HK-2 (cell line): Measurements from ENCODE around the gene SLC12A7.
"Not testable (repeated sequence)": the region's sequence is repeated elsewhere in the genome, so short reads cannot be mapped to it uniquely, and the experiment has no call there.

Experiments
- DNase-seq: peaks from one replicate; pipeline ENCODE4 v3.0.0-alpha.2; 2018; ENCODE audit not compliant: unreplicated experiment

Gene SLC12A7

GRCh38 chr5:1140818-1141189 lies 28.9 kb upstream of the SLC12A7 start:
- no peak for DNase-seq

GRCh38 chr5:1140171-1140817 lies 28.4 kb upstream of the SLC12A7 start:
- DNase-seq, result peak; percentile 64

DNA sequence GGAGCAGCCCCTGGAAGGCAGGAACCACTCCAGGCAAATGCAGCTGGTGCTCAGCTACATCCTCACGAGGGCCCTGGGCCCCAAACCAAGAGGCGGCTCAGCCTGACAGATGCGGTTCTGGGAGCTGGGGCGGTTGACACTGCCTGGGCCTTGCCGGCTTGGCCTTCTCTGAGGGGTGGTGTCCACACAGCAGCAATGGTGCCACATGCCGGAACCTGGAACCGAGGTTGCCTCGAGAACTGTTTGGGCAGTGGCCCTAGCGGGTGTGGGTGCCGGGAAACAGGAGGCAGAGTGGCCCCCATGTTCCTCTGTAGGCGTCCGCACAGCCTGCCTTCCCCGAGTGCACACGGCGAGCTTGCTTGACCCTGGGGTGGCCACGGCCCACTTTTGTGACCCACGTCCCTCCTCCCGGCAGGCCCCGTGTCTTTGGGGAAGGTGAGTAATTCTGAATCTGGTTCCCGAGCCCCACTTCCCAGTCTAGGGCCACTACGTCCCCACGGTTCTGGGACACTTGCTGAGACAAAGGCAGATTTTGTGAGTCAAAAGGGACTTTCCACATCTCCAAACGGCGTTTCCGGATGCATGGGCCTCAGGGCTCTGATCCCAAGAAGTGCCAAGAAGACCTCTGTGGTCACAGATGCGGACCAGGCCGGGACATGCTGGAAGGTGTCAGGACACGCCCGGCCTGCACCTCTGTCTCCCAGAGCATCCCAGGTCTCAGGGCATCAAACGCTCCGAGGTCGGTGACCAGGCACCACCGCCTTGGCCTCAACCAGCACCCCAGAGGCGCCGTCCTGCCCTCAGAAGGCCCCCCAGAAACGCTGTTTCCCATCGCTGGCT lies 27.7 kb upstream of the SLC12A7 start:
- DNase-seq, result no peak

GRCh38 chr5:1138445-1139245 lies 26.8 kb upstream of the SLC12A7 start:
- no peak for DNase-seq

GRCh38 chr5:1137567-1138444 lies 25.9 kb upstream of the SLC12A7 start:
- DNase-seq, result no peak

- no peak for DNase-seq
Measured at GRCh38 chr5:1136814-1137213, 25.0 kb upstream of the SLC12A7 start.

GRCh38 chr5:1135696-1136525 lies 24.0 kb upstream of the SLC12A7 start:
- no peak for DNase-seq

DNA sequence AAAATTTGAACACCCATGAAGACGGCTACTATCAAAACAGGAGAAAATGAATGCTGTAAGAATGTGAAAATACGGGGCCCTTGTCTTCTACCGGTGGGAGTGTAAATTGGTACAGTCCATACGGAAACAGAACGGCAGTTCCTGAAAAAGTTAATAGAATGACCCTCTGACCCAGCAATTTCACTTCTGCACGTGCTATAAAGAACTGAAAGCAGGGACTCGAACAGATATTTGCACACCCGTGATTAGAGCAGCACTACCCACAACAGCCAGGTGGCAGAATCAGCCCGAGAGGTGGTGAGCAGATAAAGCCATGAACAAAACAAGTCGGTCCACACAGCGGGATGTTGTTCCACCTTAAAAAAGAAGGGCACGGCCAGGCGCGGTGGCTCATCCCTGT lies 22.6 kb upstream of the SLC12A7 start:
- DNase-seq, result no peak

DNA sequence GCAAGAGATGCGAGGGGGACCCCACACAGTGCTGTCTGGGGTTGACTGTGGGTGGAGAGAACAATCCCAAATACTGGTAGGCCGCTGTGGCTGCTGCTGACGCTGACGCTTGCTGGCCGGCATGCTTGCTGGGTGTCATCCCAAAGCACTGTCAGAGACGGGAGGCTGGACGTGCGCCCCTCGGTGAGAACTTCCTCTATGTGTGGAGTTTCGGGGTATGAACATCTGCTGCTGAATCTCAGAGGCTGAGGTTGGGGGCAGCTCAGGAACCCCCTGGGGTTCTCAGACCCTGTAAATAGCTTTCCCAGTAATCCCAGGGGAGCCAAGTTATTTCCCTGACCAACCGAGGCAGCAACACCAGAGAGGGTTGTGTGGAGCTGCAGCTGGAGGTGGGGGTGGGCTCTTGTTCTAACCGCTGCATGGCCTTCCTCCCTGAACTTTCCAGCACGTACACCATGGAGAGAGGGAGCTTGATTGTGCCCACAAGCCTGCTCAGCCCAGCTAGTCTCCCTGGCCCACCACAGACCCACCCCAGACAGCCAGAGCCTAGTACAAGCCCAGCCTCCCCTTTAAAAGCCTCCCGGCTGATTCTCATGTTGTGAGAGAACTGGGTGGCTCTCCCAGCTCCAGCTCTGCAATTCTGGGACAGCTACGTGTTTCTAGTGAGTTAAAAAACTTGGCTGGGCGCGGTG lies 21.8 kb upstream of the SLC12A7 start:
- DNase-seq, result no peak

DNA sequence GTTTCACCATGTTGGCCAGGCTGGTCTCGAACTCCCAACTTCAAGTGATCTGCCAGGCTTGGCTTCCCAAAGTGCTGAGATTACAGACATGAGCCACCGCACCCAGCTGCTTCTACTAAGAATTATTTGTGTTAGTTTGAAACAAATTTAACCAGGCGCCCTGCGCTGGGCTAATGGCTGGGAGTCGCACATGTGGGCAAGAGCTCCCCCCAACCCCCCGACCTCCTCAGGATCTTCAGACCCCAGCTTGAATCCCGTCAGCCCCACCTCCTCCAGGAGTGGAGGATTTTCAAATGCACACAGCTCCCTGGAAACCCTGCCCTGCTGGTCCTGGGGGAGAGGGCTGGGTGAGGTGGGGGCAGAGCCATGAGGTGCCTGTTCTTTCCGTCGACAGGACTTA lies 21.2 kb upstream of the SLC12A7 start:
- DNase-seq, result no peak

- no peak for DNase-seq
Measured at GRCh38 chr5:1132570-1132969, 20.7 kb upstream of the SLC12A7 start.

DNA sequence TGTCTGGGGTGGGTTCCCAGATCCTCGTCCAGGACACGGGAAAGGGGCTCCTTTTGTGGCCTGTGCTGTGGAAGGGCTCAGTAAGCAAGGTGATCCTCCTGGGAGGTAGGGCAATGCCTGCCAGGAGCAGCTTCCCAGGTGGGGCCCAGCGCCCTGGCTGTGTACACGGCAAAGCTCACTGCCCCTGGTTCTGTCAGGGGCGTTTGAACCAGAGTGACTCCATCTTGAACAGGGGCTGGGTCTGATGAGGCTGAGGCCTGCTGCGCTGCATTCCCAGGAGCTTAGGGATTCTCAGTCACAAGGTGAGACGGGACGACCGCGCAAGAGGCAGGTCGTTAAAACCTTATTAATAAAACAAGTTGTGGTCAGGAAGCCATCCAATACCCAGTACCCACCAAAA lies 19.9 kb upstream of the SLC12A7 start:
- no peak for DNase-seq

- no peak for DNase-seq
Measured at GRCh38 chr5:1131191-1131621, 19.3 kb upstream of the SLC12A7 start.

DNA sequence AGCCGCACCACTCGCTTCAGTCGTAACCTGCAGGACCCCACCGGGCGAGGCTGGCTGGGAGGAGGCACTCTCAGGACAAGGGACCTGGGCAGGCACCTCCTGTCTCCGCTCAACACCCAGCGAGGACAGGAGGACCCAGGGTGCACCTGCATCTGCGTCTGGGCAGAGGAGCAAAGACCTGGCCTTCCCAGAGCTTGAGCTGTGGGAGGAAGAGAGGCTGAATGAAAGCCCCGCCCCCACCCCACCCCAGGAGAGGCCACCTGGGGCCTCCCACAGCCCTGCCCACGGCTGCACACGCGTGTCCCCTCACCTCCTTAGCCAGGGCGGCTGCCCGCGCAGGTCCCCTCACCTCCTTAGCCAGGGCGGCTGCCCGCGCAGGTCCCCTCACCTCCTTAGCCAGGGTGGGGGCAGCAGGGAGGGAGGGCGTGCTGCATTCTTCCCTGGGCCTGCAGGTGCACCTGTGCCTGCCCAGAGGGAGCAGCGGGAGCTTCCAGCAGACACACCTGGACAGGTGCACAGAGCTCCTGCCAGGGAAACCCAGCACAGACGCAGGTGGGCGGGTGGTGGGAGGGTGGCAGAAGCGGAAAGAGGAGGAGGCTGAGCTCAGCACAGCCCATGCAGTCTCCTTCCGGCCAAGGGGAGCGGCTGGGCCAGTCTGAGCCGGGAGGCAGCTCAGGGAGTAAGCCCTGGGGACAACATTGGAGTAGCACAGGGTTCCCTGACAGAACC lies 18.5 kb upstream of the SLC12A7 start:
- no peak for DNase-seq

- no peak for DNase-seq
Measured at GRCh38 chr5:1129711-1130055, 17.8 kb upstream of the SLC12A7 start.

- DNase-seq, result no peak
Measured at GRCh38 chr5:1128977-1129710, 17.3 kb upstream of the SLC12A7 start.

GRCh38 chr5:1127959-1128785 lies 16.3 kb upstream of the SLC12A7 start:
- DNase-seq, result no peak

DNA sequence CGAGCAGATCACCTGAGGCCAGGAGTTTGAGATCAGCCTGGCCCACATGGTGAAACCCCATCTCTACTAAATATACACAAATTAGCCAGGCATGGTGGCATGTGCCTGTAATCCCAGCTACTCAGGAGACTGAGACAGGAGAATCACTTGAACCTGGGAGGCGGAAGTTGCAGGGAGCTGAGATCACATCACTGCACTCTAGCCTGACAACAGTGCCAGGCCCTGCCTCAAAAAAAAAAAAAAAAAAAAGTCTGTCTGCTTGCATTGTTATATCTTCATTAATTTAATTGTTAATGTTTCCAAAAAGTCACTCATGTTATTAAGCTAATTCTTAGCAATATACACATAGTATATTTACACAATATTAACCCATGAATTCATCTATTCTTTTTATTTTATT lies 13.8 kb upstream of the SLC12A7 start:
- DNase-seq, result not testable (repeated sequence)
